ACC112 (cell line): Measurements from ENCODE around the gene COMTD1.
"Not testable (repeated sequence)": the region's sequence is repeated elsewhere in the genome, so short reads cannot be mapped to it uniquely, and the experiment has no call there.

Experiments
- H2AFZ ChIP-seq: fragments of 200-600 bp; sonication (generic); one replicate; pipeline ENCODE4 v1.6.0; 2017; ENCODE audit warnings: antibody characterized with exemption, low read length; ENCODE audit not compliant: unreplicated experiment
- H3K27ac ChIP-seq: fragments of 200-600 bp; sonication (generic); 2 replicates; pipeline ENCODE4 v1.5.1; 2014; ENCODE audit warnings: low read depth, mild to moderate bottlenecking, antibody characterized with exemption, low read length, moderate library complexity
- H3K27me3 ChIP-seq: fragments of 200-600 bp; sonication (generic); 2 replicates; pipeline ENCODE4 v1.6.1; 2014; ENCODE audit warnings: mild to moderate bottlenecking, antibody characterized with exemption, low read length, moderate library complexity, mixed read lengths; ENCODE audit not compliant: insufficient read depth
- H3K36me3 ChIP-seq: fragments of 200-600 bp; sonication (generic); 2 replicates; pipeline ENCODE4 v1.6.1; 2016; ENCODE audit warnings: mild to moderate bottlenecking, antibody characterized with exemption, low read length, moderate library complexity, mixed read lengths; ENCODE audit not compliant: insufficient read depth
- H3K4me1 ChIP-seq: fragments of 200-600 bp; sonication (generic); one replicate; pipeline ENCODE4 v1.6.1; 2016; ENCODE audit warnings: low read length, mixed read lengths; ENCODE audit not compliant: insufficient read depth, unreplicated experiment, control insufficient read depth
- H3K4me3 ChIP-seq: fragments of 200-600 bp; sonication (generic); 2 replicates; pipeline ENCODE4 v1.5.1; 2014; ENCODE audit warnings: mild to moderate bottlenecking, low read depth, low read length
- H3K79me2 ChIP-seq: fragments of 200-600 bp; sonication (generic); one replicate; pipeline ENCODE4 v1.6.0; 2016; ENCODE audit warnings: low read length; ENCODE audit not compliant: control insufficient read depth, unreplicated experiment, insufficient read depth

Gene COMTD1

DNA sequence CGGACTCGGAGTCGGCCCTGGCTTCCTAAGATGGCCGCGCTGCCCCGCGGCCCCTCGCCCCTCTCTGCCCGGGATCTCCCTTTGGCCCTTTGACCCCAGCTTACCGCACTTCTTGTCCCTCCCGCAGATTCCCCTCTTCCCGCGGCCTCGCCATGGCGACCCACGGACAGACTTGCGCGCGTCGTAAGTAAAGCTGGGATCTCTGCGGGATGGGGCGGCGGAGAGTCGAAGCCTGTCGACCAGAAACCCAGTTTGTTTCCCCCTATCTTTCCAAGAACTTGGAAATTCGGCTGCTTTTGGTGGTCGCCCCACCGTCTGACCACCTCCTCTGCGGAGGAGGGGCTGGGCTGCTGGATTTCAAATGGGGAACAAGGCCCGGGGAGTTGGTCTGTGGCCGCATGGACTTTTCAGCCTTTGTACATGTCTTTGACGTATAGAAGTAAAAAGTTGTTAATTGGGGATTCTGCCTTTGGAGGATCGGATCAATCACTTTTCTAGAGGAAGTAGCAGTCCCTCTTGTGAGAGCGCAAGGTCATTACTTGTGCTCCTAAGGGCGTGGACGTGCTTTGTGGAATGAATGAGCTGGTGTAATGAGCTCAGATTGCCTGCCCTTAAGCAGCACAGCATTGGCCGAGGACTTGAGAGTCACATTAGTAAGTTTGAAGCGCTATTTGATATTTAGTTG lies 24.6 kb downstream of the COMTD1 start:
- Histone ChIP-seq H3K79me2 (peaks cover 50% of the 10 kb centered on the region), H2AFZ (peak overlapping the region; percentile 16), H3K4me1 (peaks cover 31% of the 10 kb centered on the region), H3K36me3 (peaks cover 23% of the 10 kb centered on the region), H3K4me3 (peak overlapping the region; percentile 79), H3K27me3 (no peaks in the 10 kb centered on the region), H3K27ac (peak overlapping the region; percentile 88)

DNA sequence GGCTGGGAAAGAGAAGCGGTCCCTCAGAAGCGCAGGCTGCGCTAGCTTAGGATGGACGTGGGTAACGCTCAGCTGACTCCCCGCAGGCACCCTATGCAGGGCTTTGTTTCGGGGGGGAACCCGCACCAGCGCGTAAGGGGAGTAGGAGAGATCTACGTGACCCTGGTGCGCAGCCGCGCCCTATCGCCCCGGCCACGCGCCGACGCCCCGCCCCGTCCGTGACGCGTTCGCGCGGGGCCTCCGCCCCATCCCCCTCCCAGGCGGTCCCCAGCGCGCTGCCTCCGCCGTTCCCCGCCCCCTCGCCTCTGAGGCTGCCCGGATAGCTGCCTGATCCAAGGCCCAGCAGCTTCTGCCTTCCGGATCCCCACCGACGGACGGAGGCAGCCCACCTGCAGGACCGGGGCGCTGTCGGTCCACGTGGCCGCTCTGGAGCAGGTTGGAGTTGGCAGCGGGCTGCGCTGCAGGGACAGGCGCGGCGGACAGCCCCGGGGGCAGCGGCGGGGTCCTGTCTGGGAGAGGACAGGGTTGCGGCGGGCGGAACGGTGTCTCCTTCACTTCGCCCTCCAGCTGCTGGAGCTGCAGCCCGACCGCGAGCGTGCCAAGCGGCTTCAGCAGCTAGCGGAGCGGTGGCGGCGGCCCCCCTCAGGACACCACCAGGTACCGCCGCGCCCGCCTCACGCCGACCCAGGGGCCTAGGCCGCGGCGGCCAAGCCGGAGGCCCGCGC lies 25.3 kb downstream of the COMTD1 start, which contains the start of gene VDAC2:
Gene VDAC2 (plus strand): TSS at position 515 of the 725 bp plus-strand sequence. CDS start 363 bp downstream, outside the sequence.
- peak within 1 kb of the TSS; percentile 98 for H2AFZ ChIP-seq
- no peaks in the 10 kb centered on the region for H3K27me3 ChIP-seq
- H3K4me3 ChIP-seq, result peak within 1 kb of the TSS; percentile 79

DNA sequence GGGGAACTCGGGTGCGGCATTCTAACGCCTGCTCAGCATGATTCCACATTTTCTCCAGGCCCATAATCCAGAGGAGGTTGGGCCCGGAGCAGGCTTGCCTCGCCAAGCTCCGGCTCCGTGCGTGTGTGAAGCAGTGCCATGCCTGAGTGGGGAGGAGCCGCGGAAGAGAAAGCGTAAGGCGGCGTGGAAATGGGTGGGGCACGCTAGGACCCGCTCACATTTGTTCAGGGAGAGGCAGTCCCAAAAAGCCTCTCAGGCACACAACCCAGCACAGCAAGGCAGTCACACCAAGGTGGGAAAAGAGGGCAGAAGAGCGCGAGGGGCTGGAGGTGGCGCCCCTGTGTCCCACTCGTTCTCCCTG lies 25.9 kb downstream of the COMTD1 start:
- Histone ChIP-seq H3K4me3 (peak overlapping the region; percentile 79), H3K27me3 (no peaks in the 10 kb centered on the region), H3K4me1 (peaks cover 24% of the 10 kb centered on the region), H2AFZ (peak overlapping the region; percentile 98), H3K27ac (peak overlapping the region; percentile 88), H3K36me3 (peaks cover 19% of the 10 kb centered on the region), H3K79me2 (peaks cover 40% of the 10 kb centered on the region)

More for the DNA sequence above, 25.3 kb downstream of the COMTD1 start, which contains the start of gene VDAC2:
- H3K36me3 ChIP-seq, result peaks cover 19% of the 10 kb centered on the region
- peaks cover 24% of the 10 kb centered on the region for H3K4me1 ChIP-seq
- peak within 1 kb of the TSS; percentile 88 for H3K27ac ChIP-seq
- peaks cover 42% of the 10 kb centered on the region for H3K79me2 ChIP-seq

DNA sequence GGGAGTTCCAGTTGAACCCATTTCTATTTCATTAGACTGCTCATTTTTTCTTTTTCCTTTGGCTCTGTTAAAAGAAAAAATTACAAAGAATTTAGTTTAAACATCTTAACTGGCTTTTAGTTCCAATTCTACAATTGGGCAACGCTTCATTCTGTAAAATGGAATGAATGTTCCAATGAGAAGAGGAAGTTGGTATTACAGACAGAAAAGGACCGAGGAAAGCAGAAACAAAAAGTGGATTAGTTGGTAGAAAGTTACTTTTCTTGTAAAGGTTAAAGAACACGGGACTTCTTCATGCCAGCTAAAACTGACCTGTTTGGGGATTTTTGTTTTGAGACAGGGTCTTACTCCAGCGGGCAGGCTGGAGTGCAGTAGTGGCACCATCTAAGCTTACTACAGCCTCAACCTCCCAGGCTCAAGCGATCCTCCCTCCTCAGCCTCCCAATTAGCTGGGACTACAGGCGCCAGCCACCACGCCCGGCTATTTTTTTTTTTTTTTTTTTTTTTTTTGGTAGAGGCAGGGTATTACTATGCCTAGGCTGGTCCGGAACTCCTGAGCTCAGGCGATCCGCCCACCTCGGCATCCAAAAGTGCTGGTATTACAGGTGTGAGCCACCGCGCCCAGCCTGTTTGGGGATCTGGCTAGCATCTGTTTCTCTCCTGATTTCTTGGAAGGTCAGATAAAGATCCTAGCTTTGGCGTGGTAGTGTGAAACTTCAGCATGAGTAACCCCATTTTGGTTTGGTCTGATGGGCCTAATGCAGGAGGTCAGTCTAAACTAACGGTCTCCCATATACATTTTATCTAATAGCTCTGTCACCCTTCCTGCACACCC lies 26.5 kb downstream of the COMTD1 start:
- H3K36me3 ChIP-seq, result peaks cover 16% of the 10 kb centered on the region
- peaks cover 34% of the 10 kb centered on the region for H3K79me2 ChIP-seq
- peak overlapping the region; percentile 88 for H3K27ac ChIP-seq
- peak overlapping the region; percentile 79 for H3K4me3 ChIP-seq
- peaks cover 24% of the 10 kb centered on the region for H3K4me1 ChIP-seq
- H2AFZ ChIP-seq, result peak overlapping the region; percentile 98
- no peaks in the 10 kb centered on the region for H3K27me3 ChIP-seq

DNA sequence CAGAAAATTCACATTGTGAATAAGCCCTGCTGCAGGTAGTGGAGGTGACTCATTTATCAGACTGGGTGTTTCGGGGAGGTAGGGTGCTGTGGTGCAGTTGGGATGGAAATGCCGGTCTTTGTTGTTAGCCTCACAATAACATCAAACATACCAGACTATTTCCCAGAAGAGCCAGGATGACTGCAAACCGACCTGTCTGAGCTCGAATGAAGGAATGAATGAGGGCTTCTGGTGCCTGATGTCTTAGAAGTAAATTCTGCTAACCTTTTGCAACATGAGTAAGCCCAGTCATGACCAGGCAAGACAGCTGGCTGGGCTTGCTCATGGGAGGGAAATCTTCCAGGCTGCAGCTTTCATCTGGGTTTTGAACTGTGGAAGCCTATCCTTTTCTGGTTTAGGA lies 27.6 kb downstream of the COMTD1 start:
- H3K36me3 ChIP-seq, result peaks cover 9% of the 10 kb centered on the region
- no peak overlapping the region for H3K27ac ChIP-seq
- H3K4me1 ChIP-seq, result peaks cover 17% of the 10 kb centered on the region
- H3K27me3 ChIP-seq, result no peaks in the 10 kb centered on the region
- peaks cover 25% of the 10 kb centered on the region for H3K79me2 ChIP-seq
- no peak overlapping the region for H2AFZ ChIP-seq
- no peak overlapping the region for H3K4me3 ChIP-seq

DNA sequence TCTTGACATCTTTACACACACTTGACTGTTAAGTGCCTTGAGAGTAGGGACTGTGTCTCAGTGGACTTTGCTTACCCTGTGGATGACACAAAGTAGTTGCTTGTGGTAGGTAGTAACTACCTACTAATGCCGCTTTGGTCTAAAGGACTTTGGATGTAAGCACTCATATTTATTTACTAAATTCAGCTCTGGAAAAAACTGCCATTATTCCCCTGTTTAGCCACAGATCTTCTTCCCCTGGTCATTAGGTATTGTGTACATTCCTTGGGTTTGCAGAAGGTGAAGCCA lies 28.0 kb downstream of the COMTD1 start:
- H3K27ac ChIP-seq, result no peak overlapping the region
- peaks cover 6% of the 10 kb centered on the region for H3K36me3 ChIP-seq
- H2AFZ ChIP-seq, result no peak overlapping the region
- peaks cover 22% of the 10 kb centered on the region for H3K79me2 ChIP-seq
- no peaks in the 10 kb centered on the region for H3K27me3 ChIP-seq
- H3K4me1 ChIP-seq, result peaks cover 17% of the 10 kb centered on the region
- no peak overlapping the region for H3K4me3 ChIP-seq

DNA sequence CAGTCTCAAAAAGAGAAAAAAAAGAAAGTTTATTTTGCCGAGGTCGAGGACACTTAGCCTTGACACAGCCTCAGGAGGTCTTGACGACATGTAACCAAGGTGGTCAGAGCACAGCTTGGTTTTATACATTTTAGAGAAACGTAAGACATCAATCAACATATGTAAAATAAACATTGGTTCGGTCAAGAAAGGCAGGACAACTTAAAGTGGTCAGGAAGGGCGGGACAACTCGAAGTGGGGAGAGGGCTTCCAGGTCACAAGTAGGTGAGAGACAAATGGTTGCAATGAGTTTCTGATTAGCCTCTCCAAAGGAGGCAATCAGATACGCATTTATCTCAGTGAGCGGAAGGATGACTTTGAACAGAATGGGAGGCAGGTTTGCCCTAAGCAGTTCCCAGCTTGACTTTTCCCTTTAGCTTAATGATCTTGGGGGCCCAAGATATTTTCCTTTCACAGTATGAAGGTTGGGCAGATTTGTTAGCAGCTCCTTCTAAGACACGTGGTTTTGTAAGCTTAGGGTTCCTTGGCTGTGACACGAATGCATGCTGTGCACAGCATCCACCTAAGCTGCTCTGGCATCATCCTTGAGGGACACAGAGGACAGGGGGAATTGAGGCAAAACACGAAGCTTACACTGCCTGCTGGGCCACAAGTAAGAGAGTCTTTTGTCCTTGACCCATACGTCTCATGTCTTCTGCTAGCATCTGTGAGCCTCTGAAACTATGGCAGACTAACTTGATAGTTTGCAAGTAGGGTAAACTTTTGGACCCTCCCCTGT lies 28.5 kb downstream of the COMTD1 start:
- Histone ChIP-seq H3K36me3 (peaks cover under 1% of the 10 kb centered on the region; the same call in 1 of the 2 replicates), H3K27me3 (no peaks in the 10 kb centered on the region), H3K79me2 (peaks cover 16% of the 10 kb centered on the region), H2AFZ (no peak overlapping the region), H3K27ac (no peak overlapping the region), H3K4me1 (peaks cover 17% of the 10 kb centered on the region), H3K4me3 (no peak overlapping the region)

DNA sequence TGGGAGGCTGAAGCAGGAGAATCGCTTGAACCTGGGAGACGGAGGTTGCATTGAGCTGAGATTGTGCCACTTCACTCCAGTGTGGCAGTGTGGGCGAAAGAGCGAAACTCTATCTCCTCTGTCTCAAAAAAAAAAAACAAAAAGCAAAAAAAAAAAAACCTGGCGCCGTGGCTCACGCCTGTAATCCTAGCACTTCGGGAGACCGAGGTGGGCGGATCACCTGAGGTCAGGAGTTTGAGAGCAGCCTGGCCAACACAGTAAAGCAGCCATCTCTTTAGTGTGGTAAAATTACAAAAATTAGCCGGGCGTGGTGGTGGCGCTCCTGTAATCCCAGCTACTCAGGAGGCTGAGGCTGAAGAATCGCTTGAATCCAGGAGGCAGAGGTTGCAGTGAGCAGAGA lies 29.1 kb downstream of the COMTD1 start:
- not testable (repeated sequence) for H3K27ac ChIP-seq, H3K36me3 ChIP-seq, H2AFZ ChIP-seq, H3K4me3 ChIP-seq, H3K27me3 ChIP-seq
- Histone ChIP-seq H3K79me2 (peaks cover 10% of the 10 kb centered on the region), H3K4me1 (peaks cover 18% of the 10 kb centered on the region)

DNA sequence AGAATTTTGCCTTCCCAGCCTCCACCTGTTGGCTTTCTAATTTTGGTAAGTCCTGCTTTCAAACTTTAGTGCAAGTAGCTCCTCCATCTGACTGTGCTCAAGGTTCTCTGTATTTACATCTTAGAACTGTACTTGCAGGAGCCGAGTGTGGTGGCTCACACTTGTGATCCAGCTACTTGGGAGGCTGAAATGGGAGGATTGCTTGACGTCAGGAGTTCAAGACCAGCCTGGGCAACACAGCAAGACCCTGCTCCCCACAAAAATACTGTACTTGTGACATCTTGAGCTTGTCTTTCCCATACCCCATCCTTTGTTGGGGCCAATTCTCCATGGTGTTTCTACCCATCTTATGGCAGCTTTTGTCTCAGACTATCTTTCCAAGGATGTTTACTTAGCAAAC lies 29.8 kb downstream of the COMTD1 start:
- peaks cover 18% of the 10 kb centered on the region for H3K4me1 ChIP-seq
- no peaks in the 10 kb centered on the region for H3K36me3 ChIP-seq
- no peaks in the 10 kb centered on the region for H3K27me3 ChIP-seq
- H2AFZ ChIP-seq, result no peak overlapping the region
- H3K79me2 ChIP-seq, result peaks cover 3% of the 10 kb centered on the region
- H3K27ac ChIP-seq, result no peak overlapping the region
- H3K4me3 ChIP-seq, result no peak overlapping the region

DNA sequence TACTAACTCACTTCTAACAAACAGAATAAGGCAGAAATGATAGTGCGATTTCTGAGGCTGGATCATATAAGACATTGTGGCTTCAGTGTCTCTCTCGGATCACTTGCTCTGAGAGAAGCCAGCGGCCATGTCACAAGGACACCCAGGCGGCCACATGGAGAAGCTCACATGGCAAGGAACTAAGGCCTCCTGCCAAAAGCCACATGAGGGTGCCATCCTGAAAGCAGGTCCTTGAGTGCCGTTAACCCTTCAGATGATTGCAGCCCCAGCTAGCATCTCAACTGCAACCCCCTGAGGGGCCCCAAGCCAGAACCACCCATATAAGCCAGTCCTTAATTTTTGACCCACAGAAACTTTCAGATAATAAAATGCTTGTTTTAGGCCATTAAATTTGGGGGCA lies 32.0 kb downstream of the COMTD1 start:
- no peak overlapping the region for H3K27ac ChIP-seq
- H3K27me3 ChIP-seq, result no peaks in the 10 kb centered on the region
- no peak overlapping the region for H3K4me3 ChIP-seq
- H2AFZ ChIP-seq, result no peak overlapping the region
- no peaks in the 10 kb centered on the region for H3K79me2 ChIP-seq
- H3K36me3 ChIP-seq, result no peaks in the 10 kb centered on the region
- peaks cover 18% of the 10 kb centered on the region for H3K4me1 ChIP-seq
